IMR-90 (cell line): ENCODE data around the gene SLC47A2. TPM values are rescaled to one million over a fixed set of nuclear protein-coding genes. Genes with fewer than 3 reads are reported as not detected.

Source experiments
- ATAC-seq: fragments of 200-7000 bp; cut with Tn5 transposase; 2 replicates; pipeline ENCODE4 v1.9.1; 2020; ENCODE audit warnings: low read depth, mild to moderate bottlenecking, moderate library complexity
- BruUV-seq: library from RNA; stranded (reverse); fragments of 400-500 nt; replicated peaks from 2 replicates; lab custom pipeline; 2021; lab: Mats Ljungman, UMichigan
- CTCF ChIA-PET: fragments of 300-600 bp; formaldehyde crosslinking; extraction: SDS; loops from one replicate; lab custom pipeline; 2021; ENCODE audit warnings: antibody characterized with exemption; lab: Yijun Ruan, JAX
- POLR2A ChIA-PET: fragments of 300-600 bp; sonication (Branson Sonifier 250); formaldehyde crosslinking; loops from one replicate; lab custom pipeline; 2022; ENCODE audit warnings: antibody characterized with exemption; ENCODE audit not compliant: unreplicated experiment; lab: Charles Lee
- DNase-seq: peaks from one replicate; pipeline ENCODE4 v3.0.0; 2013
- H2AFZ ChIP-seq: replicated peaks from 2 replicates; pipeline ENCODE3; 2013; ENCODE audit warnings: low read length, mild to moderate bottlenecking; ENCODE audit not compliant: poor library complexity
- H2AK5ac ChIP-seq: 2 replicates; pipeline ENCODE4 v1.6.1; 2013; ENCODE audit warnings: low read depth, low read length, inconsistent platforms
- H2AK9ac ChIP-seq: replicated peaks from 2 replicates; pipeline ENCODE3; 2013; ENCODE audit warnings: mild to moderate bottlenecking, low read depth, low read length, moderate library complexity; ENCODE audit not compliant: poor library complexity
- H2BK120ac ChIP-seq: 2 replicates; pipeline ENCODE4 v1.6.1; 2013; ENCODE audit warnings: low read depth, low read length, inconsistent platforms
- H2BK15ac ChIP-seq: 3 replicates; pipeline ENCODE4 v1.6.1; 2013; ENCODE audit warnings: low read depth, low read length, inconsistent platforms
- H2BK20ac ChIP-seq: 2 replicates; pipeline ENCODE4 v1.6.1; 2013; ENCODE audit warnings: low read depth, mild to moderate bottlenecking, inconsistent platforms, low read length, moderate library complexity
- H2BK5ac ChIP-seq: 2 replicates; pipeline ENCODE4 v1.6.1; 2013; ENCODE audit warnings: mild to moderate bottlenecking, low read depth, low read length, inconsistent platforms; ENCODE audit not compliant: poor library complexity, severe bottlenecking
- H3K14ac ChIP-seq: replicated peaks from 2 replicates; pipeline ENCODE4 v1.6.1; 2013; ENCODE audit warnings: low read depth, low read length, inconsistent platforms
- H3K18ac ChIP-seq: 2 replicates; pipeline ENCODE4 v1.6.1; 2013; ENCODE audit warnings: low read depth, low read length, control low read depth
- H3K23ac ChIP-seq: 2 replicates; pipeline ENCODE4 v1.6.1; 2013; ENCODE audit warnings: low read depth, low read length, inconsistent platforms
- H3K27ac ChIP-seq: 2 replicates; pipeline ENCODE4 v1.5.1; 2013; ENCODE audit warnings: mild to moderate bottlenecking, control low read depth, low read length; ENCODE audit not compliant: insufficient read depth
- H3K27me3 ChIP-seq: 2 replicates; pipeline ENCODE4 v1.6.1; 2013; ENCODE audit warnings: low read length; ENCODE audit not compliant: control insufficient read depth, insufficient read depth
- H3K36me3 ChIP-seq: 2 replicates; pipeline ENCODE4 v1.6.1; 2013; ENCODE audit warnings: low read length, mixed read lengths; ENCODE audit not compliant: control insufficient read depth, insufficient read depth
- H3K4ac ChIP-seq: 2 replicates; pipeline ENCODE4 v1.6.1; 2013; ENCODE audit warnings: low read depth, low read length, inconsistent platforms
- H3K4me1 ChIP-seq: 2 replicates; pipeline ENCODE4 v1.6.1; 2013; ENCODE audit warnings: low read length, mixed read lengths; ENCODE audit not compliant: control insufficient read depth, insufficient read depth
- H3K4me2 ChIP-seq: 2 replicates; pipeline ENCODE4 v1.6.1; 2013; ENCODE audit warnings: low read depth, mild to moderate bottlenecking, control low read depth, low read length, moderate library complexity
- H3K4me3 ChIP-seq: 2 replicates; pipeline ENCODE4 v1.5.1; 2013; ENCODE audit warnings: low read depth, mild to moderate bottlenecking, control low read depth, low read length, moderate library complexity; ENCODE audit not compliant: insufficient read depth
- H3K56ac ChIP-seq: 2 replicates; pipeline ENCODE4 v1.6.1; 2013; ENCODE audit warnings: low read length, inconsistent platforms; ENCODE audit not compliant: insufficient read depth; ENCODE audit errors: extremely low read depth
- H3K79me1 ChIP-seq, 2 experiments: 2 replicates each; pipeline ENCODE4 v1.6.1; 2013; ENCODE audit warnings: low read length in 2 of 2, inconsistent platforms in 1 of 2, low read depth in 1 of 2
- H3K9ac ChIP-seq: 2 replicates; pipeline ENCODE4 v1.6.1; 2013; ENCODE audit warnings: low read depth, low read length, control low read depth
- H3K9me1 ChIP-seq: 2 replicates; pipeline ENCODE4 v1.6.1; 2013; ENCODE audit warnings: low read length, inconsistent platforms; ENCODE audit not compliant: insufficient read depth
- H3K9me3 ChIP-seq: 2 replicates; pipeline ENCODE4 v1.6.1; 2013; ENCODE audit warnings: low read length; ENCODE audit not compliant: control insufficient read depth, insufficient read depth
- H4K20me1 ChIP-seq: 2 replicates; pipeline ENCODE4 v1.6.1; 2013; ENCODE audit warnings: low read length, inconsistent platforms; ENCODE audit not compliant: insufficient read depth
- H4K5ac ChIP-seq: 2 replicates; pipeline ENCODE4 v1.6.1; 2013; ENCODE audit warnings: mild to moderate bottlenecking, low read depth, low read length, control low read depth
- H4K8ac ChIP-seq, 2 experiments: 2 replicates each; pipeline ENCODE4 v1.6.1; 2013; ENCODE audit warnings: low read depth in 2 of 2, low read length in 2 of 2, control low read depth in 1 of 2, inconsistent platforms in 1 of 2
- H4K91ac ChIP-seq: 2 replicates; pipeline ENCODE4 v1.6.1; 2013; ENCODE audit warnings: low read depth, low read length, inconsistent platforms; ENCODE audit not compliant: insufficient read depth
- BHLHE40 ChIP-seq: fragments of 150-350 bp; IDR thresholded peaks from 2 replicates; pipeline ENCODE4 v1.6.1; 2016; ENCODE audit warnings: mild to moderate bottlenecking, low read depth, low read length
- CEBPB ChIP-seq: IDR thresholded peaks from 2 replicates; pipeline ENCODE4 v1.6.1; 2012; ENCODE audit warnings: low read depth, low read length, improper control_type of control experiment
- CHD1 ChIP-seq: IDR thresholded peaks from 2 replicates; pipeline ENCODE4 v1.6.1; 2012; ENCODE audit warnings: low read depth, low read length, improper control_type of control experiment
- CTCF ChIP-seq: conservative IDR thresholded peaks from 2 replicates; pipeline ENCODE4 v1.5.1; 2012; ENCODE audit warnings: mild to moderate bottlenecking, low read depth, low read length, improper control_type of control experiment
- ELK1 ChIP-seq: fragments of 150-350 bp; IDR thresholded peaks from 2 replicates; pipeline ENCODE4 v1.6.1; 2016; ENCODE audit warnings: low read depth, mild to moderate bottlenecking, low read length, moderate library complexity, borderline replicate concordance
- FOS ChIP-seq: fragments of 150-350 bp; IDR thresholded peaks from 2 replicates; pipeline ENCODE4 v1.6.1; 2016; ENCODE audit warnings: low read depth, low read length
- MAFK ChIP-seq: IDR thresholded peaks from 2 replicates; pipeline ENCODE4 v1.6.1; 2012; ENCODE audit warnings: low read depth, low read length, improper control_type of control experiment
- MAZ ChIP-seq: IDR thresholded peaks from 2 replicates; pipeline ENCODE4 v1.6.1; 2012; ENCODE audit warnings: low read depth, mild to moderate bottlenecking, low read length, improper control_type of control experiment, moderate library complexity, borderline replicate concordance
- MXI1 ChIP-seq: IDR thresholded peaks from 2 replicates; pipeline ENCODE4 v1.6.1; 2012; ENCODE audit warnings: low read depth, mild to moderate bottlenecking, low read length, moderate library complexity, borderline replicate concordance
- NFE2L2 ChIP-seq: fragments of 150-350 bp; IDR thresholded peaks from 2 replicates; pipeline ENCODE4 v1.6.1; 2016; ENCODE audit warnings: low read depth, mild to moderate bottlenecking, low read length
- POLR2A ChIP-seq: IDR thresholded peaks from 2 replicates; pipeline ENCODE4 v1.6.1; 2012; ENCODE audit warnings: mild to moderate bottlenecking, low read depth, low read length
- RAD21 ChIP-seq: IDR thresholded peaks from 2 replicates; pipeline ENCODE4 v1.6.1; 2012; ENCODE audit warnings: low read length, improper control_type of control experiment
- RCOR1 ChIP-seq: IDR thresholded peaks from 2 replicates; pipeline ENCODE4 v1.6.1; 2012; ENCODE audit warnings: mild to moderate bottlenecking, low read length, improper control_type of control experiment; ENCODE audit not compliant: insufficient replicate concordance
- RFX5 ChIP-seq: IDR thresholded peaks from 2 replicates; pipeline ENCODE4 v1.8.0; 2012; ENCODE audit warnings: low read depth, mild to moderate bottlenecking, low read length, moderate library complexity
- SMC3 ChIP-seq: fragments of 150-350 bp; IDR thresholded peaks from 2 replicates; pipeline ENCODE4 v1.6.1; 2016; ENCODE audit warnings: low read depth, mild to moderate bottlenecking, antibody characterized with exemption, low read length, moderate library complexity
- USF2 ChIP-seq: fragments of 150-350 bp; IDR thresholded peaks from 2 replicates; pipeline ENCODE4 v1.6.1; 2017; ENCODE audit warnings: mild to moderate bottlenecking, antibody characterized with exemption, low read length, low read depth
- WGBS, 2 experiments: methylation state at CpG; one replicate each; pipeline versions ENCODE4 v1.1.5 to v1.1.7; 2013; ENCODE audit warnings: missing lambda C conversion rate in 2 of 2; ENCODE audit not compliant: insufficient read length in 1 of 2; ENCODE audit errors: extremely low coverage in 2 of 2; 5-methylcytosine and 5-hydroxymethylcytosine counted together
- dilution Hi-C: fragments of 300-500 bp; cut with HindIII; formaldehyde crosslinking; loops from one replicate; pipeline ENCODE4 v1.14.3; 2018; ENCODE audit warnings: low sequenced_read_pairs; ENCODE audit not compliant: unreplicated experiment
- in situ Hi-C: fragments of 300-500 bp; cut with MboI; formaldehyde crosslinking; loops from 3 replicates; pipeline ENCODE4 v1.14.3; 2019; ENCODE audit warnings: low sequenced_read_pairs, inconsistent platforms, mixed read lengths
- intact Hi-C: fragments of 100-400 bp; cut with micrococcal nuclease; formaldehyde crosslinking; loops from 2 replicates; pipeline ENCODE4 v1.10.0; 2022
- polyA plus RNA-seq, 3 experiments: library from polyadenylated mRNA; depleted of rRNA; stranded (reverse); fragments of >200 nt; gene quantifications; 2 replicates each; pipeline ENCODE4 v1.2.3, GENCODE V29; 2012; ENCODE audit warnings: low replicate concordance in 1 of 3
- total RNA-seq: library from RNA; depleted of rRNA; stranded (reverse); fragments of >200 nt; gene quantifications from 2 replicates; pipeline ENCODE4 v1.2.3, GENCODE V29; 2012

The SLC47A2 gene
- total and polyA plus RNA-seq, 2 of the 4 experiments (the other 2 are of a cell fraction): not detected

DNA sequence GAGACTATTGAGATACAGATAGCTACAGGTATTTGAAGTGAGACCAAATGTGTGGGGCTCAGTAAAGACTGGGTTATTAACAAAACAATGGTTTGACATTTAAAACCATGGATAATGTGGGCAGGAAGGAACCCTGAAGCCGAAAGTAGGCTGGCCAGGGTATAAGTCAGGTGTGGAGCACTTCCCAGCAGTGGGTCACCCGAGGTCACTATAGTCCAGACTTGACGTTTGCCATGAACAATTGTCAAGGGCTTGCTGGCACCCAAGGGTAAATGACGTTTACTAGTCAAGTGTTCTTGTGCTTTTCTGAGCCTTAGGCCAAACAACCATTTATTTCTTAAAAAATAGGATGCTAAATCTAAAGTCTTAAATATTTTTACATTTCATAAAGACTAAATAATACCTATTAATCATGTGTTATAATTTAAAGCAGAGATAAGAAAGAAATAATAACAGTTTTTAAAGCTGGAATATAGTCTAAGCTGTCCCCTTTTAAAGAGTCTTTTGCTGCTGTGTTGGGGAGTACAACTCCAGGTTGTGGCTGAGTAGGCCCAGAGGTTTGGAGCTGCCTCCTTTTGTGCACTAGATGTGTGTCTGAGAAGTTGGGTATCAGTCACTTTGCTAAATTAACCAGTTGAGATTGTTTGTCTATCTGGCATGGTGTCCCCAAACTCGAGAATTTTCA is 52.1 kb downstream of the SLC47A2 start:
- H2AFZ ChIP-seq: no peak overlapping the region
- POLR2A ChIA-PET: no interaction called here
- H3K79me1 ChIP-seq: no peaks in the 10 kb centered on the region
- H3K4ac ChIP-seq: no peak overlapping the region
- ATAC-seq: no peak
- no peak overlapping the region for H2BK15ac ChIP-seq
- no peak overlapping the region for H3K4me2 ChIP-seq
- intact Hi-C loops (no loop called here), in situ Hi-C loops (no loop called here), dilution Hi-C loops (no loop called here)
- H3K14ac ChIP-seq: no peak overlapping the region
- no peak overlapping the region for H3K56ac ChIP-seq
- no peaks in the 10 kb centered on the region for H3K4me1 ChIP-seq
- no TSS peak for BruUV-seq
- H3K27ac ChIP-seq: no peak overlapping the region
- no peak for TF ChIP-seq POLR2A
- no peak for TF ChIP-seq RFX5
- no peak for TF ChIP-seq CTCF
- no peak for TF ChIP-seq SMC3
- TF ChIP-seq MAFK: no peak
- no peak for TF ChIP-seq USF2
- no peak for TF ChIP-seq NFE2L2
- TF ChIP-seq MAZ: no peak
- TF ChIP-seq BHLHE40: no peak
- TF ChIP-seq CHD1: no peak
- TF ChIP-seq RAD21: no peak
- TF ChIP-seq FOS: no peak
- no peak for TF ChIP-seq RCOR1
- no peak for TF ChIP-seq ELK1
- no peak for TF ChIP-seq MXI1
- no peak for TF ChIP-seq CEBPB
- H3K4me3 ChIP-seq: no peak overlapping the region
- WGBS, 2 experiments: 78% methylated on average over 4 of the region's 5 CpGs; no CpG with 5 or more reads in 1 of the 2 experiments
- no peak overlapping the region for H4K91ac ChIP-seq
- no peaks in the 10 kb centered on the region for H3K27me3 ChIP-seq
- H3K9me1 ChIP-seq: no peaks in the 10 kb centered on the region
- H3K18ac ChIP-seq: no peak overlapping the region
- no peak overlapping the region for H2AK9ac ChIP-seq
- H3K9me3 ChIP-seq: no peaks in the 10 kb centered on the region
- no peak overlapping the region for H2BK120ac ChIP-seq
- H3K9ac ChIP-seq: no peak overlapping the region
- CTCF ChIA-PET: interaction anchor here (0.6 kb wide), 1 partner anchor 41 kb away, joined by 4 read pairs; no protein-coding TSS in a partner anchor
- H2AK5ac ChIP-seq: no peak overlapping the region
- no peaks in the 10 kb centered on the region for H4K20me1 ChIP-seq
- H4K8ac ChIP-seq: no peak overlapping the region
- no peak for DNase-seq
- H3K36me3 ChIP-seq: peaks cover 2% of the 10 kb centered on the region; the same call in 1 of the 2 replicates
- H2BK5ac ChIP-seq: no peak overlapping the region
- H4K5ac ChIP-seq: no peak overlapping the region
- H2BK20ac ChIP-seq: no peak overlapping the region
- H3K23ac ChIP-seq: no peak overlapping the region
